Measurements from ENCODE around the gene LILRB3.

- TF ChIP-seq POLR2AphosphoS5 (IDR thresholded peaks at IDR 0.05; ENCODE audit: low read depth) (no peak), EZH2phosphoT487 (IDR thresholded peaks at IDR 0.05; ENCODE audit: unreplicated experiment) (no peak), STAT1 (IDR thresholded peaks at IDR 0.05; ENCODE audit: unreplicated experiment) (no peak)
- TF ChIP-seq, protein P1, sequence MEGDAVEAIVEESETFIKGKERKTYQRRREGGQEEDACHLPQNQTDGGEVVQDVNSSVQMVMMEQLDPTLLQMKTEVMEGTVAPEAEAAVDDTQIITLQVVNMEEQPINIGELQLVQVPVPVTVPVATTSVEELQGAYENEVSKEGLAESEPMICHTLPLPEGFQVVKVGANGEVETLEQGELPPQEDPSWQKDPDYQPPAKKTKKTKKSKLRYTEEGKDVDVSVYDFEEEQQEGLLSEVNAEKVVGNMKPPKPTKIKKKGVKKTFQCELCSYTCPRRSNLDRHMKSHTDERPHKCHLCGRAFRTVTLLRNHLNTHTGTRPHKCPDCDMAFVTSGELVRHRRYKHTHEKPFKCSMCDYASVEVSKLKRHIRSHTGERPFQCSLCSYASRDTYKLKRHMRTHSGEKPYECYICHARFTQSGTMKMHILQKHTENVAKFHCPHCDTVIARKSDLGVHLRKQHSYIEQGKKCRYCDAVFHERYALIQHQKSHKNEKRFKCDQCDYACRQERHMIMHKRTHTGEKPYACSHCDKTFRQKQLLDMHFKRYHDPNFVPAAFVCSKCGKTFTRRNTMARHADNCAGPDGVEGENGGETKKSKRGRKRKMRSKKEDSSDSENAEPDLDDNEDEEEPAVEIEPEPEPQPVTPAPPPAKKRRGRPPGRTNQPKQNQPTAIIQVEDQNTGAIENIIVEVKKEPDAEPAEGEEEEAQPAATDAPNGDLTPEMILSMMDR (conservative IDR thresholded peaks at IDR 0.05; ENCODE audit: low read depth in 2 of 2) = no peak
These were observed 39.7 kb upstream of the LILRB3 start for GRCh38 chr19:54262470-54262869.

Data from GM23338 (cell line).